ENCODE measurements around the gene FOXR1. TPM values are rescaled to one million over a fixed set of nuclear protein-coding genes. Genes with fewer than 3 reads are reported as not detected.
"Not testable (repeated sequence)": the region's sequence is repeated elsewhere in the genome, so short reads cannot be mapped to it uniquely, and the experiment has no call there.

The FOXR1 gene
- total RNA-seq, 1 donor: not detected

GRCh38 chr11:119015054-119015611 is 43.6 kb downstream of the FOXR1 start:
- TF ChIP-seq CTCF (IDR thresholded peaks at IDR 0.05; ENCODE audit: extremely low read depth, low read depth, low read length): peak; percentile 20
- Histone ChIP-seq H3K27me3 (ENCODE audit: insufficient read depth, low read length) (no peaks in the 10 kb centered on the region), H4K20me1 (ENCODE audit: insufficient read depth, low read length) (peaks cover 9% of the 10 kb centered on the region), H3K9me3 (ENCODE audit: low read depth, low read length) (no peaks in the 10 kb centered on the region), H3K4me1 (ENCODE audit: insufficient read depth, low read length) (peaks cover 18% of the 10 kb centered on the region), H3K27ac (ENCODE audit: low read depth, low read length) (no peak overlapping the region), H3K79me2 (ENCODE audit: insufficient read depth, low read length) (peaks cover 43% of the 10 kb centered on the region), H3K4me2 (ENCODE audit: insufficient read depth, low read length) (no peak overlapping the region), H2AFZ (ENCODE audit: low read length) (no peak overlapping the region), H3K4me3 (ENCODE audit: insufficient read depth, low read length) (no peak overlapping the region), H3K36me3 (ENCODE audit: insufficient read depth, low read length) (peaks cover 46% of the 10 kb centered on the region)
- peak; percentile 49 for DNase-seq (ENCODE audit: insufficient read length, low spot score, missing footprints)

GRCh38 chr11:119016216-119017009 is 44.9 kb downstream of the FOXR1 start:
- Histone ChIP-seq H4K20me1 (ENCODE audit: insufficient read depth, low read length) (peaks cover 13% of the 10 kb centered on the region), H3K27me3 (ENCODE audit: insufficient read depth, low read length) (no peaks in the 10 kb centered on the region), H3K9me3 (ENCODE audit: low read depth, low read length) (no peaks in the 10 kb centered on the region), H3K4me2 (ENCODE audit: insufficient read depth, low read length) (peak overlapping the region; percentile 89), H3K4me3 (ENCODE audit: insufficient read depth, low read length) (peak overlapping the region; percentile 34), H3K27ac (ENCODE audit: low read depth, low read length) (peak overlapping the region; percentile 43), H3K79me2 (ENCODE audit: insufficient read depth, low read length) (peaks cover 56% of the 10 kb centered on the region), H2AFZ (ENCODE audit: low read length) (no peak overlapping the region), H3K36me3 (ENCODE audit: insufficient read depth, low read length) (peaks cover 47% of the 10 kb centered on the region), H3K4me1 (ENCODE audit: insufficient read depth, low read length) (peaks cover 21% of the 10 kb centered on the region)
- no peak for DNase-seq (ENCODE audit: insufficient read length, low spot score, missing footprints)
- TF ChIP-seq CTCF (IDR thresholded peaks at IDR 0.05; ENCODE audit: extremely low read depth, low read depth, low read length): no peak

DNA sequence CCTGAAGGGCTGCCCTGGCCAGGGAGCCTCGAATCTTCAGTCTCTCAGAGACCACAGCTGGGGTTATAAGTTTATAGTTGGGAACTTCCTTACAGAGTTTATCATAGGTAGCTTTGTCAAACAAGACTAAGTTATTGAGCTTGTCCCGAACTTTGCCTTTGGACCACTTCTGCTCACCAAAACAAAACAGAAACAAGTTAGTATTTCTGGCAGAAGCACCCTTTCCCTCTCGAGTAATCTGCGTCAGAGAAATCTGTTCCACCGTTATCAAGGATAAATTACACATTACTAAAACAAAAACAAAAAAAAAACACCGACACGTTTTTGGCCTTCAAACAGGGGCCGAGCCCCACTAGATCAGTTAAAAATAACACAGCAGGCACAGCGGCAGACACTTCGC is 45.8 kb downstream of the FOXR1 start:
- not testable (repeated sequence) for H3K27me3 ChIP-seq (ENCODE audit: insufficient read depth, low read length); DNase-seq (ENCODE audit: insufficient read length, low spot score, missing footprints); H3K9me3 ChIP-seq (ENCODE audit: low read depth, low read length)
- H3K4me1 ChIP-seq (ENCODE audit: insufficient read depth, low read length): peaks cover 21% of the 10 kb centered on the region
- H3K4me3 ChIP-seq (ENCODE audit: insufficient read depth, low read length): peak overlapping the region; percentile 99
- peaks cover 64% of the 10 kb centered on the region for H3K79me2 ChIP-seq (ENCODE audit: insufficient read depth, low read length)
- peak overlapping the region; percentile 99 for H2AFZ ChIP-seq (ENCODE audit: low read length)
- peak overlapping the region; percentile 87 for H3K27ac ChIP-seq (ENCODE audit: low read depth, low read length)
- peaks cover 13% of the 10 kb centered on the region for H4K20me1 ChIP-seq (ENCODE audit: insufficient read depth, low read length)
- peak overlapping the region; percentile 89 for H3K4me2 ChIP-seq (ENCODE audit: insufficient read depth, low read length)
- H3K36me3 ChIP-seq (ENCODE audit: insufficient read depth, low read length): peaks cover 52% of the 10 kb centered on the region

- Histone ChIP-seq H2AFZ (ENCODE audit: low read length) (peak within 1 kb of the TSS; percentile 99), H3K36me3 (ENCODE audit: insufficient read depth, low read length) (peaks cover 54% of the 10 kb centered on the region), H3K79me2 (ENCODE audit: insufficient read depth, low read length) (peaks cover 69% of the 10 kb centered on the region), H4K20me1 (ENCODE audit: insufficient read depth, low read length) (peaks cover 13% of the 10 kb centered on the region), H3K27ac (ENCODE audit: low read depth, low read length) (peak within 1 kb of the TSS; percentile 87), H3K4me1 (ENCODE audit: insufficient read depth, low read length) (peaks cover 21% of the 10 kb centered on the region), H3K4me3 (ENCODE audit: insufficient read depth, low read length) (peak within 1 kb of the TSS; percentile 99), H3K9me3 (ENCODE audit: low read depth, low read length) (no peaks in the 10 kb centered on the region), H3K27me3 (ENCODE audit: insufficient read depth, low read length) (no peaks in the 10 kb centered on the region), H3K4me2 (ENCODE audit: insufficient read depth, low read length) (peak within 1 kb of the TSS; percentile 89)
- peak; percentile 95 for DNase-seq (ENCODE audit: insufficient read length, low spot score, missing footprints)
- no peak for TF ChIP-seq CTCF (IDR thresholded peaks at IDR 0.05; ENCODE audit: extremely low read depth, low read depth, low read length)
Measured at GRCh38 chr11:119018074-119018938, 46.7 kb downstream of the FOXR1 start, which contains the start of the genes RPS25 and TRAPPC4. Gene RPS25 (minus strand): TSS chr11:119018343. CDS start chr11:119018284, 59 bp downstream. Gene TRAPPC4 (plus strand): TSS chr11:119018766. CDS start chr11:119018796, 30 bp downstream.

Data from osteoblast (primary cell).